RPMI7951 (cell line): ENCODE results near the gene BCAN. TPM values are rescaled to one million over a fixed set of nuclear protein-coding genes. Genes with fewer than 3 reads are reported as not detected.
A peak's percentile ranks its signal among the peaks of the same experiment; 100 is the strongest.
"Not testable (repeated sequence)": the region's sequence is repeated elsewhere in the genome, so short reads cannot be mapped to it uniquely, and the experiment has no call there.

Experiments
- DNase-seq: peaks from one replicate; pipeline ENCODE4 v3.0.0-alpha.2; 2012; ENCODE audit warnings: low read depth
- total RNA-seq: library from RNA; depleted of rRNA; stranded (reverse); fragments of >200 nt; shearing (Covaris generic); gene quantifications from 2 replicates; pipeline ENCODE4 v1.2.3, GENCODE V29; 2014

BCAN gene
- total RNA-seq, 1 experiment from 2014 or later, result 0.12 TPM

GRCh38 chr1:156615946-156616345 is 26.0 kb upstream of the BCAN start:
- no peak for DNase-seq

- peak; percentile 81 for DNase-seq
These were observed 25.5 kb upstream of the BCAN start for GRCh38 chr1:156616463-156616862.

GRCh38 chr1:156618853-156619581 is 22.9 kb upstream of the BCAN start, which contains the start of gene HAPLN2:
TSS of gene HAPLN2 (plus strand) at chr1:156619415. CDS start at chr1:156623491, 4,076 bp downstream.
- no peak for DNase-seq

GRCh38 chr1:156619582-156619955 is 22.3 kb upstream of the BCAN start:
- no peak for DNase-seq

- no peak for DNase-seq
These were observed 19.2 kb upstream of the BCAN start for GRCh38 chr1:156622581-156623297.

GRCh38 chr1:156623946-156624813 is 17.7 kb upstream of the BCAN start:
- DNase-seq, result no peak

GRCh38 chr1:156624814-156625435 is 17.0 kb upstream of the BCAN start:
- no peak for DNase-seq

- peak; percentile 23 for DNase-seq
These were observed 16.4 kb upstream of the BCAN start for GRCh38 chr1:156625436-156626078.

GRCh38 chr1:156626079-156626438 is 15.9 kb upstream of the BCAN start:
- DNase-seq, result no peak

- peak; percentile 50 for DNase-seq
These were observed 14.5 kb upstream of the BCAN start for GRCh38 chr1:156627313-156627880.

GRCh38 chr1:156629823-156630449 is 12.0 kb upstream of the BCAN start:
- DNase-seq, result no peak

- DNase-seq, result not testable (repeated sequence)
These were observed 10.8 kb upstream of the BCAN start for GRCh38 chr1:156631152-156631551.

- no peak for DNase-seq
These were observed 9.6 kb upstream of the BCAN start for GRCh38 chr1:156632355-156632754.

GRCh38 chr1:156638189-156638985 is 3.5 kb upstream of the BCAN start:
- DNase-seq, result no peak

- peak; percentile 93 for DNase-seq
These were observed 2.3 kb upstream of the BCAN start for GRCh38 chr1:156639601-156640101.

- no peak for DNase-seq
These were observed 843 bp upstream of the BCAN start for GRCh38 chr1:156640842-156641706.

GRCh38 chr1:156642265-156643048 is 540 bp downstream of the BCAN start:
- DNase-seq, result no peak
